Thyroid gland (tissue), 4 donors: ENCODE measurements around the gene CTNNA3.

Source experiments
- CTCF ChIP-seq, 6 experiments: fragments of 200-600 bp in 3 of 6; fragments of 450-650 bp in 3 of 6; sonication (generic) in 3 of 6; IDR thresholded peaks; one replicate each; pipeline ENCODE4 v1.5.1; 2016 to 2019; ENCODE audit warnings: antibody characterized with exemption in 6 of 6, mild to moderate bottlenecking in 2 of 6, inconsistent platforms in 1 of 6, moderate library complexity in 1 of 6
- POLR2A ChIP-seq, 2 donors: fragments of 450-650 bp; IDR thresholded peaks; one replicate each; pipeline ENCODE4 v1.6.1; 2017; ENCODE audit warnings: antibody characterized with exemption in 2 of 2, mild to moderate bottlenecking in 2 of 2, moderate library complexity in 1 of 2

GRCh38 chr10:66381045-66381444 lies 1315.0 kb downstream of the CTNNA3 start:
- TF ChIP-seq CTCF (IDR thresholded peaks at IDR 0.05) (no peak), POLR2A (IDR thresholded peaks at IDR 0.05) (no peak)
